Astrocyte (in vitro differentiated cells and primary cell): Measurements from ENCODE around the gene IGFN1. TPM values are rescaled to one million over a fixed set of nuclear protein-coding genes. Genes with fewer than 3 reads are reported as not detected.

Experiments used
- DNase-seq: peaks from one replicate; pipeline ENCODE4 v3.0.0-alpha.2; 2010; ENCODE audit warnings: low read depth
- FAIRE-seq: peaks from 2 replicates; lab custom pipeline; 2011; peaks lifted over from hg19 to GRCh38; lab: Jason Lieb, UNC
- H2AFZ ChIP-seq: 2 replicates; pipeline ENCODE4 v1.6.0; 2012; ENCODE audit warnings: low read depth, low read length, inconsistent platforms
- H3K27ac ChIP-seq: 2 replicates; pipeline ENCODE4 v1.5.1; 2011; ENCODE audit warnings: low read depth, low read length, inconsistent platforms
- H3K27me3 ChIP-seq: 2 replicates; pipeline ENCODE4 v1.6.0; 2011; ENCODE audit warnings: low read length, inconsistent platforms; ENCODE audit not compliant: insufficient read depth
- H3K36me3 ChIP-seq: 2 replicates; pipeline ENCODE4 v1.5.1; 2011; ENCODE audit warnings: low read length, inconsistent platforms; ENCODE audit not compliant: insufficient read depth
- H3K4me1 ChIP-seq: 2 replicates; pipeline ENCODE4 v1.5.1; 2011; ENCODE audit warnings: low read length, inconsistent platforms; ENCODE audit not compliant: insufficient read depth
- H3K4me2 ChIP-seq: 2 replicates; pipeline ENCODE4 v1.6.0; 2012; ENCODE audit warnings: low read length, inconsistent platforms
- H3K4me3 ChIP-seq: 2 replicates; pipeline ENCODE4 v1.5.1; 2011; ENCODE audit warnings: low read depth, mild to moderate bottlenecking, low read length, inconsistent platforms; ENCODE audit not compliant: insufficient read depth
- H3K79me2 ChIP-seq: 2 replicates; pipeline ENCODE4 v1.6.0; 2012; ENCODE audit warnings: mild to moderate bottlenecking, low read length, inconsistent platforms; ENCODE audit not compliant: insufficient read depth
- H3K9ac ChIP-seq: 2 replicates; pipeline ENCODE4 v1.6.0; 2012; ENCODE audit warnings: mild to moderate bottlenecking, low read length, inconsistent platforms
- H3K9me3 ChIP-seq: 2 replicates; pipeline ENCODE4 v1.5.1; 2012; ENCODE audit warnings: low read depth, mild to moderate bottlenecking, low read length, inconsistent platforms; ENCODE audit not compliant: insufficient read depth
- H4K20me1 ChIP-seq: 2 replicates; pipeline ENCODE4 v1.6.0; 2012; ENCODE audit warnings: low read length, inconsistent platforms; ENCODE audit not compliant: insufficient read depth
- H3K27ac Mint-ChIP-seq: one replicate; pipeline ENCODE4 v1.8.0; 2021; ENCODE audit warnings: mild to moderate bottlenecking, mixed read lengths; ENCODE audit not compliant: unreplicated experiment
- H3K27me3 Mint-ChIP-seq: one replicate; pipeline ENCODE4 v1.8.0; 2021; ENCODE audit warnings: low read depth, mixed read lengths; ENCODE audit not compliant: unreplicated experiment
- H3K36me3 Mint-ChIP-seq: one replicate; pipeline ENCODE4 v1.8.0; 2021; ENCODE audit warnings: low read depth, mixed read lengths; ENCODE audit not compliant: unreplicated experiment
- H3K4me1 Mint-ChIP-seq: one replicate; pipeline ENCODE4 v1.8.0; 2021; ENCODE audit warnings: low read depth, mixed read lengths; ENCODE audit not compliant: unreplicated experiment
- H3K4me3 Mint-ChIP-seq: one replicate; pipeline ENCODE4 v1.8.0; 2021; ENCODE audit warnings: mild to moderate bottlenecking, moderate library complexity, mixed read lengths; ENCODE audit not compliant: unreplicated experiment
- H3K9me3 Mint-ChIP-seq: one replicate; pipeline ENCODE4 v1.8.0; 2021; ENCODE audit warnings: mild to moderate bottlenecking, mixed read lengths; ENCODE audit not compliant: unreplicated experiment
- EZH2 ChIP-seq: IDR thresholded peaks from 2 replicates; pipeline ENCODE4 v1.6.1; 2012; ENCODE audit warnings: mild to moderate bottlenecking, low read length, inconsistent platforms; ENCODE audit not compliant: insufficient read depth
- total RNA-seq: library from RNA; stranded (reverse); gene quantifications from 2 replicates; pipeline ENCODE4 v1.2.1, GENCODE V29; 2021
- TF ChIP-seq, protein P1 (sequence below): IDR thresholded peaks from 2 replicates; pipeline ENCODE4 v1.5.1; 2011; ENCODE audit warnings: low read depth, mild to moderate bottlenecking, inconsistent platforms, low read length, moderate library complexity; ENCODE audit not compliant: insufficient read depth

Gene IGFN1
- total RNA-seq, 1 donor from 2014 or later: 0.02 TPM

DNA sequence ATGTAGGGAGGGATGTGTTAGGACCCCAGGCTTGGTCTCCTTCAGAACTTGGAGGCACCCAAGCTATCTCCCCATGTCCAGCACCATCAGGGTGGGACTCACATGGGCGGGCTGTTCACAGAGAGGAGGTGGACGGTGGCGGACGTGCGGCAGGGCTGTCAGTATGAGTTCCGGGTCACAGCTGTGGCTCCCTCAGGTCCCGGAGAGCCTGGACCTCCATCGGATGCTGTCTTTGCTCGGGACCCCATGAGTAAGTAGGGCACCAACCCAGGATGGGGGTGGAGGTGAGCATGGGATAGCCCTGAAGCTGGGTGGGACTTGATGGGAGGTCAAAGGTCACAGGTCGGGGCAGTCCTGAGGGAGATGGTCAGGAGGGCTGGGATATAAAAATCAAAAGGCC lies 27.8 kb downstream of the IGFN1 start:
- Histone ChIP-seq H3K9ac (no peak overlapping the region), H3K27me3 (peaks cover 2% of the 10 kb centered on the region), H3K4me1 (no peaks in the 10 kb centered on the region), H3K79me2 (no peaks in the 10 kb centered on the region), H3K9me3 (no peaks in the 10 kb centered on the region), H4K20me1 (no peaks in the 10 kb centered on the region), H3K36me3 (no peaks in the 10 kb centered on the region), H3K4me2 (no peak overlapping the region), H3K4me3 (no peak overlapping the region), H3K27ac (no peak overlapping the region), H2AFZ (no peak overlapping the region)
- Mint-ChIP-seq H3K4me3 (no peak overlapping the region), H3K36me3 (peaks cover 4% of the 10 kb centered on the region), H3K4me1 (no peaks in the 10 kb centered on the region), H3K9me3 (peaks cover 3% of the 10 kb centered on the region), H3K27ac (no peak overlapping the region), H3K27me3 (peaks cover 49% of the 10 kb centered on the region)
- DNase-seq: no peak
- no peak for FAIRE-seq
- TF ChIP-seq, protein P1, sequence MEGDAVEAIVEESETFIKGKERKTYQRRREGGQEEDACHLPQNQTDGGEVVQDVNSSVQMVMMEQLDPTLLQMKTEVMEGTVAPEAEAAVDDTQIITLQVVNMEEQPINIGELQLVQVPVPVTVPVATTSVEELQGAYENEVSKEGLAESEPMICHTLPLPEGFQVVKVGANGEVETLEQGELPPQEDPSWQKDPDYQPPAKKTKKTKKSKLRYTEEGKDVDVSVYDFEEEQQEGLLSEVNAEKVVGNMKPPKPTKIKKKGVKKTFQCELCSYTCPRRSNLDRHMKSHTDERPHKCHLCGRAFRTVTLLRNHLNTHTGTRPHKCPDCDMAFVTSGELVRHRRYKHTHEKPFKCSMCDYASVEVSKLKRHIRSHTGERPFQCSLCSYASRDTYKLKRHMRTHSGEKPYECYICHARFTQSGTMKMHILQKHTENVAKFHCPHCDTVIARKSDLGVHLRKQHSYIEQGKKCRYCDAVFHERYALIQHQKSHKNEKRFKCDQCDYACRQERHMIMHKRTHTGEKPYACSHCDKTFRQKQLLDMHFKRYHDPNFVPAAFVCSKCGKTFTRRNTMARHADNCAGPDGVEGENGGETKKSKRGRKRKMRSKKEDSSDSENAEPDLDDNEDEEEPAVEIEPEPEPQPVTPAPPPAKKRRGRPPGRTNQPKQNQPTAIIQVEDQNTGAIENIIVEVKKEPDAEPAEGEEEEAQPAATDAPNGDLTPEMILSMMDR: no peak
- no peak for TF ChIP-seq EZH2

DNA sequence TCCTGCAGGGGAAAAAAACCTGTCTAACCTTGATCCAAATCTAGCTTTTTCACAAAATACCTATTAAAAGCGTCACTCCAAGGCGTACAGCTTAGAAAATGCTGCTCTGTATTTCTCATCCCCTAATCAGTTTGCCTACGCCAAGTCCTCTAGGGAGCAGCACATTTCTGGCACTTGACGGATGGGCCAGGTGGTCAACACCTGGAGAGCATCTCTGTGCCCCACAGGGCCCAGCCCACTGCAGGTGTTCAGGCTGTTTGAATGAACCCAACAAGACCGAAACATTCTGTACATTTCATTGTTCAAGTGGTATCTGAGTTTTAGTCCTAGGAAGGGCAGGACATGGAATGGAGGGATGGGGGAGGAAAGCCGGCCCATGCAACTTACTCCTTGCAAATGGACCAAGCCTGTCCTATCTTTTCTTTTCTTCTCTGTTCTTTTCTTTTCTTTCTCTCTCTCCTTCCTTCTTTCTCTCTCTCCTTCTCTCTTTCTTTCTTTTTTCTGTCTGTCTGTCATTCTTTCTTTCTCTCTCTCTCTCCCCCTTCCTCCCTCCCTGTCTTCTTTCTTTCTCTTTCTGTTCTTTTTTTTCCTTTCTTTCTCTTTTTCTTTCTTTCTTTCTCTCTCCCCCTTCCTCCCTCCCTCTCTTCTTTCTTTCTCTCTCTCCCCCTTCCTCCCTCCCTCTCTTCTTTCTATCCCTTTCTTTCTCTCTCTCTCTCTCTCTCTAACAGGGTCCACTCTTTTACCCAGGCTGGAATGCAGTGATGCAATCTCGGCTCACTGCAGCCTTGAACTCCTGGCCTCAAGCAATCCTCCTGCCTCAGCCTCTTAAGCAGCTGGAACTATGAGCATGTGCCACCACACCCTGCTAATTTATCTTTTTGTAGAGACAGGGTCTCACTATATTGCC lies 29.1 kb downstream of the IGFN1 start:
- Histone ChIP-seq H3K4me3 (no peak overlapping the region), H3K27me3 (peaks cover 2% of the 10 kb centered on the region), H3K79me2 (no peaks in the 10 kb centered on the region), H3K9me3 (no peaks in the 10 kb centered on the region), H3K36me3 (no peaks in the 10 kb centered on the region), H3K4me2 (no peak overlapping the region), H3K4me1 (no peaks in the 10 kb centered on the region), H3K27ac (no peak overlapping the region), H4K20me1 (no peaks in the 10 kb centered on the region), H2AFZ (no peak overlapping the region), H3K9ac (no peak overlapping the region)
- no peaks in the 10 kb centered on the region for H3K36me3 Mint-ChIP-seq
- DNase-seq: no peak
- H3K4me3 Mint-ChIP-seq: no peak overlapping the region
- H3K4me1 Mint-ChIP-seq: no peaks in the 10 kb centered on the region
- FAIRE-seq: no peak
- H3K27ac Mint-ChIP-seq: no peak overlapping the region
- TF ChIP-seq, protein P1: no peak
- TF ChIP-seq EZH2: no peak
- H3K9me3 Mint-ChIP-seq: no peaks in the 10 kb centered on the region
- H3K27me3 Mint-ChIP-seq: peaks cover 47% of the 10 kb centered on the region

DNA sequence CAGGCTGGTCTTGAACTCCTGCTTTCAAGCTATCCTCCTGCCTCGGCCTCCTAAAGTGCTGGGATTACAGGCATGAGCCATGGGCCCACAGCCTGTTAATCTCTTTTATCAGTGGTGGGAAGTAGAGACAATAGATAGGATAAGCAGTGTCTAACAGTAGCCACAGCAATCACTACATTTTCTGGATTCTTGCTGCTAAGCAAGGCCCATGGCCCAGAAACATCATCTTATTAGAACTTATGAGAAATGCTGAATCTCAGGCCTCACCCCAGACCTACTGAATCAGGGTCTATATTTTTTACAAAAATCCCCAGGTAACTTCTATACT lies 29.7 kb downstream of the IGFN1 start:
- DNase-seq: no peak
- no peak overlapping the region for H3K4me3 Mint-ChIP-seq
- Histone ChIP-seq H3K79me2 (no peaks in the 10 kb centered on the region), H2AFZ (no peak overlapping the region), H3K36me3 (no peaks in the 10 kb centered on the region), H3K27me3 (no peaks in the 10 kb centered on the region), H3K4me2 (no peak overlapping the region), H3K4me3 (no peak overlapping the region), H3K4me1 (no peaks in the 10 kb centered on the region), H3K27ac (no peak overlapping the region), H4K20me1 (no peaks in the 10 kb centered on the region), H3K9ac (no peak overlapping the region), H3K9me3 (no peaks in the 10 kb centered on the region)
- H3K27me3 Mint-ChIP-seq: peaks cover 47% of the 10 kb centered on the region
- TF ChIP-seq, protein P1: no peak
- no peak for TF ChIP-seq EZH2
- H3K27ac Mint-ChIP-seq: no peak overlapping the region
- no peaks in the 10 kb centered on the region for H3K36me3 Mint-ChIP-seq
- no peaks in the 10 kb centered on the region for H3K9me3 Mint-ChIP-seq
- no peaks in the 10 kb centered on the region for H3K4me1 Mint-ChIP-seq
- FAIRE-seq: no peak
